ENCODE results near the gene ATP12A.
A peak's percentile ranks its signal among the peaks of the same experiment; 100 is the strongest.
"Not testable (repeated sequence)": the region's sequence is repeated elsewhere in the genome, so short reads cannot be mapped to it uniquely, and the experiment has no call there.

Gene ATP12A

GRCh38 chr13:24691381-24691780 lies 11.2 kb downstream of the ATP12A start:
- no peak for DNase-seq

- DNase-seq, result no peak
These were observed 12.4 kb downstream of the ATP12A start for GRCh38 chr13:24692561-24692960.

GRCh38 chr13:24693862-24694471 lies 13.8 kb downstream of the ATP12A start:
- DNase-seq, result peak; percentile 19

GRCh38 chr13:24694907-24695306 lies 14.7 kb downstream of the ATP12A start:
- no peak for DNase-seq

- DNase-seq, result no peak
These were observed 18.5 kb downstream of the ATP12A start for GRCh38 chr13:24698686-24699085.

GRCh38 chr13:24699541-24699940 lies 19.3 kb downstream of the ATP12A start:
- DNase-seq, result no peak

GRCh38 chr13:24700539-24700938 lies 20.3 kb downstream of the ATP12A start:
- no peak for DNase-seq

GRCh38 chr13:24706886-24707585 lies 26.8 kb downstream of the ATP12A start:
- DNase-seq, result no peak

- peak; percentile 77 for DNase-seq
These were observed 29.1 kb downstream of the ATP12A start for GRCh38 chr13:24709186-24709913.

GRCh38 chr13:24713022-24713421 lies 32.8 kb downstream of the ATP12A start:
- no peak for DNase-seq

- DNase-seq, result no peak
These were observed 35.8 kb downstream of the ATP12A start for GRCh38 chr13:24716011-24716410.

- DNase-seq, result no peak
These were observed 36.2 kb downstream of the ATP12A start for GRCh38 chr13:24716446-24716845.

GRCh38 chr13:24717217-24717616 lies 37.0 kb downstream of the ATP12A start:
- no peak for DNase-seq

GRCh38 chr13:24718192-24718965 lies 38.2 kb downstream of the ATP12A start:
- no peak for DNase-seq

GRCh38 chr13:24719139-24719538 lies 38.9 kb downstream of the ATP12A start:
- DNase-seq, result no peak

- no peak for DNase-seq
These were observed 43.0 kb downstream of the ATP12A start for GRCh38 chr13:24723206-24723605.

- no peak for DNase-seq
These were observed 44.5 kb downstream of the ATP12A start for GRCh38 chr13:24724714-24725113.

GRCh38 chr13:24725379-24725778 lies 45.2 kb downstream of the ATP12A start:
- no peak for DNase-seq

- peak; percentile 76 for DNase-seq
These were observed 47.8 kb downstream of the ATP12A start for GRCh38 chr13:24727731-24728601.

GRCh38 chr13:24730873-24731567 lies 50.8 kb downstream of the ATP12A start:
- DNase-seq, result not testable (repeated sequence)

GRCh38 chr13:24734950-24735349 lies 54.7 kb downstream of the ATP12A start:
- no peak for DNase-seq

Data from central memory CD4-positive, alpha-beta T cell (primary cell).